ENCODE data around the gene MS4A13.
"Not testable (repeated sequence)": the region's sequence is repeated elsewhere in the genome, so short reads cannot be mapped to it uniquely, and the experiment has no call there.

MS4A13 gene

GRCh38 chr11:60515144-60515855 is at the start of gene MS4A13:
Gene MS4A13, plus strand, starts transcription at chr11:60515392. Its CDS starts 2,692 bp downstream, at chr11:60518084.
- DNase-seq (ENCODE audit: low read depth) = no peak

- DNase-seq (ENCODE audit: low read depth) = no peak
These were observed 46.4 kb upstream of the MS4A13 start for GRCh38 chr11:60468829-60469228.

GRCh38 chr11:60469723-60470122 is 45.5 kb upstream of the MS4A13 start:
- DNase-seq (ENCODE audit: low read depth) = no peak

DNA sequence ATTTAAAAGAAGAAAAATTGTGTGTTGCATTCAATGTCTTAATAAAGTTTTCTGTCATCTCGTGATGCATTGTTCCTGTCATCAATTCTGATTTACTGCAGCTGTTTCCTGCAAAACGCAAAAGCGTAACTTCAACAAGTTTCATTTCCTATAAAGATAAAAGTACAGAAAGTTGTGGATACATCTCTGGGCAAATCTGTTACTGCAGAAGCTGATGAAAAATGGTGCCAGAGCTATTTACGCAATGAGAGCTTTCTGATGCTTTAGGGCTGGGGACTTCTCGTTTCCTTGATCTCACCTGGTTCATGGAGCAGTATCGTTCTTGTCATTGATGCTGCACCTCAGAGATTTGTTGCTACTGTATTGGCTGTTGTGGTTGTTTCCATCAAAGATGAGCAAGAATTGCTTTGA is 38.2 kb upstream of the MS4A13 start:
- DNase-seq (ENCODE audit: low read depth) = no peak

DNA sequence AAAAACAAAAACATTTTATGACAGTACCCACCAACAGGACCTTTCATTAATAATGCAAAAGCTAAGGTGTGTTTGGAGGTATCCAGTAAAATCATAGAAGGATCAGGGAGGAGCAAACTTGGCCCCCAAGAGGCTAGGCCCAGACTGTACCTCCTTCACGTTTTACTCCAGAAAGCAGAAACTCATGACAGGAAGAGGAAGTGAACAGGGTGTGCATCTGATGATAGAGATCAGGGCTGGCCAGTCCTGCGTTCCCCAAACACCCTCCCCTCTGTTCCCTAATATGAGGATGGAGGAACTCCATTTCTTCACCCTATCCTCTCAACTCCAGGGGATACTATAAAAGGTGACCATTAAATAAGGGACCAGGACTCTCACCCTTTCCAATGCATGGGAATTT is 32.8 kb upstream of the MS4A13 start:
- no peak for DNase-seq (ENCODE audit: low read depth)

DNA sequence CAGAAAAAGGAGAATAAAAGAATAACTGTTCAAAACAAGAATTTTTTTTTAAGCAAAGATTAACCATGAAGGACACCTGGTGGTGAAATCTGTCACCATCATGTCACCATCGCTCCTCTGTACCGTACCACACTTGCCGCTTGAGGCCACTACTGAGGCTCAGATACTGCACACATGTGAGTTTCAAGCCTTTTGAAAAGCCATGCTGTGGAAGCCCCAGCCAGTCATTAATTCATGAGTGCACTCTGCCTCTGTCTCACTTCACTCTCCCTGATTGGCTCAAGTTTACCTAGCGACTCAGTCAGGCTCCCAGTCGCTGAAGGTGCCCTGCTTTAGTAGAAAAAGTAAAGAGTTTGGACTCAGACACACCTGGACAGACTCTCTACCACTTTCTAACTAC is 29.2 kb upstream of the MS4A13 start:
- DNase-seq (ENCODE audit: low read depth) = no peak

DNA sequence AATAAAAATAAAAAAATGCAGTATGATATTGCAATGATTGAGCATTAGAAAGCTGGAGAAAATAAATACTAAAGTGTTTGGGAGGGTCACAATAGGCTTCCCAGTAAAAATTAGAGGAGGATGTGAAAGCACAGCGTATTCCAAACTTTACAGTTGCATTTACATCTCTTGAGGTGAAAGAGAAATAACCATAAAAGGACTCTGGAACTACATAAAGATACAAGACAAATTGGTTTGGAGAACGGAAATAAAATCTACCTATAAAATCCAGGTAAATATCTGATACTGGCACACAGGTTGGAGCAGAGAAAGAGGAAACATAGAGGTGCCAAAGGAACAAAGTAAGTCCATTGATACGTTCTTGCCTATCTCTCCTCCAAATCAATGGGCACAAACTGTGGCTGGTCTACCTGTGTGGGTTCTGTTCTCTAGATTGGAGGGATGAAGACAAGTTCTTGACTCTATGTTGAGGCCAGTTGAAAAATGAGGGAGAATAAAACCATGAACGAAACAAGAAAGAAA is 22.6 kb upstream of the MS4A13 start, which contains the start of gene MS4A12:
MS4A12 (plus strand) TSS at position 291 of the 522 bp plus-strand sequence. CDS start 4,541 bp downstream, outside the sequence.
- DNase-seq (ENCODE audit: low read depth) = no peak

- DNase-seq (ENCODE audit: low read depth) = no peak
These were observed 21.7 kb upstream of the MS4A13 start for GRCh38 chr11:60493454-60493853.

- DNase-seq (ENCODE audit: low read depth) = no peak
These were observed 16.8 kb upstream of the MS4A13 start for GRCh38 chr11:60498399-60498798.

- DNase-seq (ENCODE audit: low read depth) = no peak
These were observed 16.3 kb upstream of the MS4A13 start for GRCh38 chr11:60498853-60499252.

DNA sequence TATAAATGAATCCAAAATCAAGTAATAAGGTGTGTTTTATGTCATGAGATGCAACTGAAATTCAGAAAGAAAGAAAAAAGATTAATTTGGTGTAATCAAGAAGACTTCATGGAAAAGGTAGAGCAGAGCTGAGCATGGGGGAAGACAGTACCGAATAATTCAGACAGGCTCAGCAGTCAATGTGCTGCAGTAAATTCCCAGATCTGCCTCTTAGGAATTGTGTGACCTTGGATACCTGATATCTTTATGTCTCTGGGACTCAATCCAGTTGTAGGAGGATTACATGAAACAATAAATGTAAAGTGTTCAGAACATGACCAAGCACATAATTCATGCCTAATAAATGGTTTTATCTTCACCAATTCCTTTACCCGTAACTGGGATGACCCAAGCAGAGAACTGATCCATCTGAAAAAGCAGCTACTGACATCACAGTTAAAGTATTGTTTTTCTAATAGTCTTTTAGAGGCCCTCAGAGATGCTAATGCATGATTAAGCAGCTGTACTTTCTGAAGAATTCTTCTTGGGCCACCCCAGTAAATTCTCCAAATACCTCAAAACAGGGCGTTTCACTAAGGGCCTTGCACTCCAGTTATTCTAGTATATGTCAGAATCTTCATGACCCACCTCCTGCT is 14.8 kb upstream of the MS4A13 start:
- DNase-seq (ENCODE audit: low read depth) = no peak

GRCh38 chr11:60502221-60502775 is 12.9 kb upstream of the MS4A13 start:
- no peak for DNase-seq (ENCODE audit: low read depth)

- DNase-seq (ENCODE audit: low read depth) = no peak
These were observed 10.8 kb upstream of the MS4A13 start for GRCh38 chr11:60504219-60504905.

DNA sequence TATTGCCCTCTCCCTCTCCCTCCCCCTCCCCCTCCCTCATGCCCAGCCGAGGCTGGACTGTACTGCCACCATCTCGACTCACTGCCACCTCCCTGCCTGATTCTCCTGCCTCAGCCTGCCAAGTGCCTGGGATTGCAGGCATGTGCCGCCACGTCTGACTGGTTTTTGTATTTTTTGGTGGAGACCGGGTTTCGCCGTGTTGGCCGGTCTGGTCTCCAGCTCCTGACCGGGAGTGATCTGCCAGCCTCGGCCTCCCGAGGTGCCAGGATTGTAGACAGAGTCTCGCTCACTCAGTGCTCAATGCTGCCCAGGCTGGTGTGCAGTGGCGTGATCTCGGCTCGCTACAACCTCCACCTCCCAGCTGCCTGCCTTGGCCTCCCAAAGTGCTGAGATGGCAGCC is 5.6 kb upstream of the MS4A13 start:
- not testable (repeated sequence) for DNase-seq (ENCODE audit: low read depth)

- not testable (repeated sequence) for DNase-seq (ENCODE audit: low read depth)
These were observed 5.0 kb upstream of the MS4A13 start for GRCh38 chr11:60510209-60510608.

DNA sequence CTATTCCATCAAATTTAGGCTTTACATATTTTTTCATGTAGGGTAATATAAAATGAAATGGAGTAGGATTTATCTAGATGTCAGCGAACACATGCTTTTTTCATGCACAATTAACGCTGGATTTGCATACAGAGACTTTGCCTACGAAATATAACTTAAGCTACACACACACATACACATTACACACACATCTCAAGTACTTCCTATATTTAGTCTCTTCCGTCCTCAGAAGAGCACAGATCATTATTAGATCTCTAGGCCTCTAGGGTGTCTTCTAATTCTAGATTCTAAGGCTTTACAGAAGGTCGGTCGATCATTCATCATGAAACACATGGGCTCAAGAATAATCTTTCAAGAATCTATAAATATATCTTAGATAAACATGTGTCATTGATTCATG is 3.8 kb upstream of the MS4A13 start:
- DNase-seq (ENCODE audit: low read depth) = no peak

- DNase-seq (ENCODE audit: low read depth) = no peak
These were observed 2.5 kb upstream of the MS4A13 start for GRCh38 chr11:60512651-60513225.

DNA sequence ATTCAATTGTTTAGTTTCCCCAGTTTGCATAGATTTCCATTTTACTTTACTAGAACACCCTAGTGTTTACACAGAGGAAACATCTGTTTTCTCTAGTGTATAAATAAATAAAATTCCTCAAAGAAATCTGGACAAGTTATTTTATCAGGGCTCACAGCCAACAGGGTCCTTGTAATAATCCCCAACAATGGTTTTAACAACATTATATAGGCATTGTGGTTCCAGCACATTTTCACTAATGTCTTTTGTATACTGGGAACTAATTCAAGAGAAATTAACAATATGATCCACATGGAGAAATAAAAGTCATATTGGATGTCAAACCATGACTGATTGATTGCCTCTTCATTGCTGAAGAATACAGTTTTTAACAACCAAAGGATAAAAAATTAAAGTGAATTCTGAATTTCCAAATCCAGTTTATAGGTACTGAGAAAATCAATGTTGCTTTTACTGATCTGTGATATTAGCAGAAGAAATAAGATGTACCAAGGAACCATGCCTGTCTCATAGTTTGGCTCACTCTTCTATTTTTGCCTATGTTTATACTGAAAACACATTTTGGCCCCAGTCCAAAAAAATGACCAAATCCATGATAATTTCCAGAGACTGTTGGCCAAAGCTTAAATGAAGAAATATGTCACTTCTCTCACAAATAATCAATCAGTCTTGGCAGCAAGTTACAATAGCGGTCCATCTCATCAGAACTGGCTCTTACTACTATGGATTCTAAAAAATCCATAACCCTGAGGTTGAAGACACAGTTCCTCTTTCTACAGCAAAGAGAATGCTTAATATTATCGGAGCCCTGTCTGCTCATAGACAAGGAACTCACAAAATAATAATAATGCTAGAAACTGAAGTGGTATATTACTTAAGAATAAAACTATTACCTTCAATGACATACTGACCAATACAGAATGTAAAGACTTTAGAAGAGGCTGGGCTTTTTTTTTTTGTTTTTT is 1.4 kb upstream of the MS4A13 start:
- no peak for DNase-seq (ENCODE audit: low read depth)

GRCh38 chr11:60528465-60528864 is 13.3 kb downstream of the MS4A13 start:
- no peak for DNase-seq (ENCODE audit: low read depth)

DNA sequence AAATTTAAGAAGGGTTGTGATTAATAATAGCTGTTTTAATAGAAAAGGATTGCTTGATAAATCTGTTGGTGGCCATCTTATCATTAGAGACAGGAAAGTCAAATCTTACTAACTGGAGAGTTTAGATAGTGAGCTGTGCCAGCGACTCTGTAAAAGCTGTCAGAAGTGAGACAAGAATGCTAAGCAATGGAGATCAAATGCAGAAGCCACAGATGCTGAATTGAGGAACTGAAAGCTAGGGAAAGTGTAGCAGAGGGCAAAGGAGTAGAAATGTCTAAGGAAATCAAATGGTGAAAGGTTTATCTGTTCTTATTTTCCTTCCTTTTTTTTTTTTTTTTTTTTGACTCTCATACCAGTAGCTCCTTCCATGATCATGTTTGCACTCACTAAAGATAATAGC is 13.7 kb downstream of the MS4A13 start:
- DNase-seq (ENCODE audit: low read depth) = no peak

Data from HS-5 (cell line).